Measurements from ENCODE around the gene DMBX1.

The DMBX1 gene

DNA sequence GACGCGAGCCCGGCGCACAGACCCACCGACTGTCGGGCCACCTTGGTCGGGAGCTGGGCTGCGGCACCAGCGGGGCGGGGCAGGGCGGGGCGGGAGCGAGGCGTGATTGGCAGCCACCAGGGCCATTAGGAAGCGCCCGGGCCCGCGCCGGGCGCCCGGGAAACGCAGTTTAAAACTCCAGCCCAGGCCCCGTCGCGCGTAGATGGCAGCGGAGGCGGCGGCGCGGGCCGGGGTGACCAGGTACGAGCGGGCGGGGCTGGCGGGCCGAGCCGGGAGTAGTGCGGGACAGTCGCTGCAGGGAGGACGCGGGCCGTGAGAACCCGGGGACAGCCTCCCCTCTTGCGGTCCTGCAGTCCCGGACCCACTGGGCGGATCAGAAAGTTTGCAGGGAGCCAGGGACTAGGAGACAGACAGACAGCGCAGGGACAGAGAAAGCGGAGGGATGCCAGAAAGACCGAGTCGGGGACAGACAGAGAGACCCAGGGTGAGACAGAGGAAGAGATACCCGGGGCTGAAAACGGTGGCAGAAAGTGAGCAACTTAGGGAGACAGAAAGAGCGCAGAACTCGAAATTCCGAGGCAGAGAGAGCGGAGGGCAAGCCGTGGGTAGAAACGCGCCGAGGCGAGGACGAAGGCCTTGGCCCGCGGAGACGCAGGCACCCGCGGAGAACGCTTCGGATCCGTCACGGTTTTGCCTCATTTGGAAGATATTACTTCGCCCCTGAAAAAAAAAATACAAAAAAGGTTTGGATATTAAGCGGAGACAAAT, at the start of gene DMBX1:
DMBX1 (plus strand) TSS at position 199 of the 768 bp plus-strand sequence. CDS start 17,175 bp downstream, outside the sequence.
- no peak for DNase-seq (ENCODE audit: low spot score)

DNA sequence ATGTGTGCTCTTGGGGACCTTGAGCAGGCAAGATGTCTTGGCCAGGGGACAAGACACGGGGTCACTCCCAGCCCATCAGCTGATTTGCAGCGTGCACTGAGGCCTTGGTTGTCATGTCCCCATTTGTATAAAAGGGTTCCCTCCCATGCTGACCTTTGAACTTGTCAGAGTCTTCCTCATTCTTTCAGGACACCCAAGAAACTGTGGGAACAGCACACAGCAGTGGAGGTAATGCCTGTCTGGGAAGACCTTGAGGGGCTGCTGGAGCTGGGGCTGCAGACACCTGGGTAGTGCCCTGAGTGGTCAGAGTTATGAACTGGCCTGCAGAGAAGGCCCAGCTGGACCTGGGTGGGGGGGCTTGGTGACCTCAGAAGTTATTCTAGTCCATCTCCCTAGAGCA, 49.2 kb upstream of the DMBX1 start:
- DNase-seq (ENCODE audit: low spot score): no peak

DNA sequence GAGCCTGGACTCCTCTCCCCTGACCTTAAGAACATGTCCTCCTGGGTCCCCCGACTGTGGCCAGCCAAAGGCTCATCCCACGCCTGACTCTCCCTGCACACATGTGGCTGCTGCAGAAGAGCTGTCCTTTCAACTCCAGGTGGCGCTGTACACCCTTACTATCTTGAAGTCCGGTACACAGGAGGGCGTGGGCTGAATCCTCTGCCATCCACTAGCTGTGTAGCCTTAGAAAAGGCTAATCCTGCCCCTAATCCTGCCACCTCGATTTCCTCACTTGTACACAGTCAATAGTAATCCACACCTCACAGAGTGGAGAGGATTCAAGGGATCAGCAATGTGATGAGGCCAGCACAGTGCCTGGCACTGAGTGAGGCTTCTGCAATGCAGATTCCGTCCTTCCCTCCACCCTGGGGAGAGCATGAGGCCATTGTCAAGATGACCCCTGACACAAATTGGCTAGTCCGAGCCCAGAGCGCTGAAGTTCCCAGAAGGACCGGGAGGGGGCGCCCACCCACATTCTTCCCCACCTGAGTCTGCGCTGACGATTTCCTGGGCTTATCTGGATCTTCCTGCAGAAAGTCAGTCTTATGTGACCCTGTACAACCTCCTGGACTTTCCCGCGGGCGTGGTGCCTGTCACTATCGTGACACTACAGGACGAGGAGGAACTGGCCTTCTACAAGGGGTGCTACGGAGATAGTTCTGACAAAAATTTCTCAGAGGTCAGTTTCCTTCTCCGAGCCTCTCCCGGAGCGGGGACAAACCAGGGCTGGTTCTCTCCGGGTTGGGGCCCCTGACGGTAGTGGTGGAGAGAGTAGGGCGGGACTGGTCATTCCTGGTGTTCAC, 47.1 kb upstream of the DMBX1 start:
- DNase-seq (ENCODE audit: low spot score): peak; percentile 54

DNA sequence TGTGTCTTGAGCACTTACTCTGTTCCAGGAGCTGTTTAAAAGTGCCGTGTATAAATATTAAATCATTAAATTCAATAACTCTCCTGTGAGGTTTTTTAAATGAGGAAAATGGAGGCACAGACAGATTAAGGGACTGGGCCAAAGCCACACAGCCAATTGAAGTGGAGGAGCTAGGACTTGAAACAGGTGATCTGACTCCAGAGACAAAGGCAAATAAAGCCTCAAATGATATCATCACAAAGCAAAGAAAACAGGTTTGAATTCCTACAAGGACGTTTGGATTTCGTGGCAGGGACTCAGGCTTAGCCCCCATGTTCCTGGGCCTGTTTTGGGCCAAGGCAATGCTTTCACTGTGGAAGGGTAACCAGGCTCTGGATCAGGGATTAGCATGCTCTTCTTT, 45.2 kb upstream of the DMBX1 start:
- DNase-seq (ENCODE audit: low spot score): no peak

DNA sequence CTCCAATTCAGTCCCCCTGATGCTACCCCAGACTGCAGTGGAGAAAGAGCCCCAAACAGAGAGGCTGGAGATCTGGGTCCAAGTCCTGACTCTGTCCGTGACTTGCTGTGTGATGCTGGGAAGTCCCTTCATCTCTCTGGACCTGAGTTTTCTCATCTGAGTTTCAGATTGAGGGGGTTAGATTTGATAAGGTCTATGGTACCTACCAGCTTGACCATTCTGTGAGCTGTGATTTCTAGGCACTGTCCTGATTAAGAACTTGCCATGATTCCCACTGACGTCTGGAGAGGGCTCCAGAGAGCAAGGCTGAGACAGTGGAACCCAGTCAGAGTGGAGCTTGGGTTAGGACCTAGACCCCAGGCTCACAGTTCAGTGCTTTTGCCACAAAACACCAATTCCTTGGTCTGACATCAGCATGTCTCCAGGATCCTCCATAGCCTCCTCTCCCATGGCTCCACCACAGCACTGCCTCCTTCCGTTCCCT, 43.8 kb upstream of the DMBX1 start:
- DNase-seq (ENCODE audit: low spot score): no peak

DNA sequence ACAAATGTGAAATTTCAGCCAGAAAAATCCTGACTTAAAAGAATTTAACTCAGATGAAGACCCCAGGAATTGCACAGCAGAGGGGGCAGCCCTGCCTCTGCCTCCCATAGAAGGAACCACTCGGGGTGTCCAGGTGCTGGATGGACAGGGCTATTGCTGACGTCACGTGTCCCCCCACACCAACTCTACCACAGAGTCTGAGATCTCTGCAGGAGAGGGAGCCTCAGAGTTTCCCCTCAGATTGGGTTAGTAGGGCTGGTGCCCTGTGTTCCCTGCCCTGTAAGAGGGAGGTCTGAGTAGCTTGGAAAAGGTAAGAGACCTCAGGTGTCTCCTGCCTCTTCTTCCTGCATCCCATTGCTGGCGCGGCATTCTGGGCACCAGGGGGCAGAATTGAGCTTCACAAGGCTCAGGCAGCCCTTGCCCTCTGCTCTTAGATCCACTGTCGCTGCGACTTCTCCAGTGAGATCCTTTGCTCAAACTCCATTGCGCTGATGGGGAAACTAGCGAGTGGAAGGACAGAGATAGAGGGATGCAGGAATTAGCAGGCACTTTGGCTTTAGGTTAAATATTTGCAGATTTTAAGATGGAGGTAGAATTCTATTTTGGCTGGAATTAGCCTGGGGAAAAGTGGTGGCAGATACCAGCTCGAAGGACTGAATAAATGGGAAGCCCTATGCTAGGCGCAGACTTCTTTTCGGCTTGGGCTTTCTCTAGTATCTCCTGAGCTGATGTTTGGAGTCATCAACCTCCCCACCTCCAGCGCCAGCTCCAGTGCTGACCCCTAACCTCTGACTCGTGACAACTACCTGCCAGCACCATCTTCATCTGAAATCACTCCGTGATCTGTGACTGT, 42.8 kb upstream of the DMBX1 start:
- peak; percentile 54 for DNase-seq (ENCODE audit: low spot score)

DNA sequence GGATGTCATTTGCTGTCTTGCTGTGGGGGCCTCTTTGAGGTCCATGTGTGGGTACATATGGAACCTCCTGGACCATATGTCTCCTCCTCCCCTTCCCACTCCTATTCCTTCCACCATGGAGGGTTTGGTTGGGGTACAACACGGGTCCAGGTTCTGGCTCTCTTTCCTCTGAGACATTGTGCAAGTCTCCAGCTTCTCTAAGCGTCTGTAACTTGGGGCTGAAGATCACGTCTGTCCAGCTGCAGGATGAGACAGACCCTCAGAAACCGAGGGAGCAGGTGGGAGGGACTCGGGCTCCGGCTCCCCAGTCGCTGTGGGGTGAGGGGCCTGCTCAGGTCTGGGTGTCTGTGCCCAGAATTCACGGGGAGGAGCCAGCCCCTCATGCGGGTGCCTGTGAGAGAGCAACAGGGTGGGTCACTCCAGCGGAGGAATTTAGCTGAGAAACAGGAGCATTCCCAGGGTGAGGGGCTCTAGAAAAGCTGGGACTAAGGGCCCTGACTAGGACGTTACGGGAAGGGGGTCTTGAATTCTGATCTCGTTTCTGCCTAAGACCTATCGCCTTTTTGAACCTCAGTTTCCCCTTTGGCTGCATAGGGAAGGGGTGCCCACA, 42.0 kb upstream of the DMBX1 start:
- no peak for DNase-seq (ENCODE audit: low spot score)

DNA sequence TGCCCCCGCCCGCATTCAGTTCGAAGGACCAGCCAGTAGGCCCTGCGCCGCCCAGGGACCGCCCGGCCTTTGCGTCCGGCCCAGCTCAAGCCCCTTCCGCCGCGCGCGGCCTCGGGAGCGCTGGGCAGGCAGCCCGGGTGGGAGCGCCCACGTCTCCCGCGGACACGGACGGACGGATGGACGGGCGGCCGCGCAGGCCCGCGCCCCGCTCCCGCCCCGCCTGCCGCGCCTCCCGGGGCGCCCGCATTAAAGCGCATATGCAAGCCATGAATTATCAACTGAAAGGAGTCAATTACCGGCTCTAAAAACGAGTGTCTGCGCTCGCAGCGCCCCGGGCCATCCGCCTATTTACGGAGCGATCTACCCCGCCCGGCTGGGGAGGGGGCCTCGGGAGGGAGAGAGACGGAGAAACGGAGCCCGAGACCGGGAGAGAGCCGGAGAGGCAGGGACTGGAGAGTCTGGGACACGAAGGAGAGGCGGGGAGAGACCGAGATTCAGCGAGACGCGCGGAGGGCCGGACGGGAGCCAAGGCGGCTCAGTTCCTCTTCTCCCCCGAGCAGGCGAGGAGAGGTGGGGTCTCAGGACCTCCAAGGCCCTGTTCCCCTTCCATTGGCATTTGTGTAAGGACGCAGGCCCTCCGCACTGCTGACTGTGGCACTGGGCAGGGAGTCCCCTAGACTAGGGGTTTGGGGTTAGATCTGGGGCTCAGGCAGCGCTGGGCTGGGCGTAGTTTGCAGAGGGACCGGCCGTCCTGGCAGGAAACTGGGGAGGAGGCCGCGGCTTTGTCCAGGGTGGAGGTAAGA, 41.3 kb upstream of the DMBX1 start:
- DNase-seq (ENCODE audit: low spot score): no peak

DNA sequence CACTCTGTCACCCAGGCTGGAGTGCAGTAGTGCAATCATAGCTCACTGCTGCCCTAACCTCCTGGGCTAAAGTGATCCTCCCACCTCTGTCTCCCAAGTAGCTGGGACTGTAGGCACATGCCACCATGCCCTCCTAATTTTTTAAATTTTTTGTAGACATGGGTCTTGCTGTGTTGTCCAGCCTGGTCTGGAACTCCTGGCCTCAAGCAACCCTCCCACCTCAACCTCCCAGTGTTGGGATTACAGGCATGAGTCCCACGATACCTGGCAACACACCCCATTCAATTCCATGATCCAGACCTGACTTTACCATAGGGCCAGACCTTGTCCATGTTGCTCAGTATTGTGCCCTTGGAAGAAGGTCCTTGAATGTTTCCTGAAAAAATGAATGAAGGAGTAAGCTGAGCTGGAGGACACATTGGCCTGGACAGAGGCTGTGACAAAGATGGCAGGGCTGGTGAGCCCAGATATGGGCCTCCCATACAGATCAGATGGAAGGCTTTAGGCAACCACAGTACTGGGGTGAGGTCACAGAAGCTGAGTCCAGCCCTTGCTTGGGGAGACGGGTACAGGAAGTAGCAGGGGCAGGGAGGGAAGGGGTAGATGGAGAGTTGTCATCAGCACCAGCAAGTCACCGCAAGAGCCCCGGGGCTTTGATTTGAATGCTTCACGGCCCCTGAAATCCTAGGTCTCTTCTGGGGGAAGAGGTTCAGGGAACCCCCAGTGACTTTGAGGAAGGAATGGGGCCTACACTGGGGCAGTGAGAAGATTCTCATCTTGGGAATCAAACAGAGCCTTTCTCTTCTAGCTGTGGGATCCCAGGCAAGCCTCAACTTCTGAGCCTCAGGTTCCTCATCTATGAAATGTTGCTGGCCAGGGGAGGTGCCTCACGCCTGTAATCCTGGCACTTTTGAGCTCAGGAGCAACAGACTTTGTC, 40.1 kb upstream of the DMBX1 start:
- DNase-seq (ENCODE audit: low spot score): no peak

DNA sequence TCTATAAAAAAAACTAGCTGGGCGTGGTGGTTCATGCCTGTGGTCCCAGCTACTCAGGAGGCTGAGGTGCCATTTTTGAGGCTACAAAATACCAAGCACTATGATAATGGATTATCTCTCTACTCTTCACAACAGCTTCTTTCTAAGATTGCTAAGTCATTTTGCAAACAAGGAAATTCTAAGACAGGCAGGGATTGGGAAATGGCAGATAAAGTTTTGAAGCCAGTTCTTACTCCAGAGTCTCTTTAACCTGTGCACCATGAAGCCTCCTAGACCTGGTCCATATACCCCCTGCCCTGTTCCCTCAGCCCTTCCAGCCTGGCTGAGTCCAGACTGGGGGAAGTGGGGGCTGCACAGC, 39.5 kb upstream of the DMBX1 start:
- DNase-seq (ENCODE audit: low spot score): no peak

DNA sequence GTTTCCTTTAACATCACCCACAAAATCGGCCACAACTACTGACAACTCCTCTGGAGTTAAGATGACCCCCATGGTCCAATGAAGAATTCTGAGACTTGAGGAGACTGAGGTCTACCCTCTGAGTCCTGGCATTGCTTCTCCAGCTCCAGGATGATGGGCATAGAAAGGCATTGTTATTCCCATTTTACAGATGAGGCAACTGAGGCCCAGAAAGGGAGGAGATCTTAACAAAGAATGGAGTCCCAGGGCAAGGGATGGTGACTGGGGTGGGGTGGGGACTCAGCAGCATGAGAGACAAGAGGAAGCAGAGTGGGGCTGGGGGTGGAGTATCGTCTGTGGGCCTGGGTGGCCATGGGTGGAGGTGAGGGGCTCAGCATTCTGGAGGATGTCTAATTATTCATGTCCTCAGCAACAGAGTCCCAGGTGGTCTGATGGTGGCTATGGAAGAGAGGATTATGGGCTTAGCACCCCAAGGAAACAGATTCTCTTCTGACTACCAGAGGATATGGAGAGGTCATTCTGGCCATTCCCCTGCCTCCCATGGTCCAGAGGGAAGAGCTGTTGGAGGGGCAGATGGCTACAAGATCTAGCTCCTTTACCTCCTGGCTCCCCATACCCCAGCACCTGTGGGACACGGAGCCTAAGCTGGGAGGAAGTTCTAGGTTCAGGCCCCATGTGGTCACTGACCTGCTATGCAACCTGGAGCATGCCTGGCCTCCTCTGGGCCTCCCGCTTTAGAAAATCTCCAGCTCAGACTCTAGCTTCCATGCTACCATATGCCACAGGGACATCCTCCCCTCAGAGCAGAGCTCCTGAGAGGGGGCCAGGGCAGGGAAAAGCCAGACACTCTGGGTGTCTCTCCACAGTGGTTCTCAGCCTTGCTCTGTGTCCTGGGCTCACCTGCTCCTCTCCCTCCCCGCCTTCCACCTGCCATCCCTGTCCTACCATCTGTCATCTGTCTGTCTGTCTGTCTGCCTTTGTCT, 37.4 kb upstream of the DMBX1 start:
- DNase-seq (ENCODE audit: low spot score): no peak

DNA sequence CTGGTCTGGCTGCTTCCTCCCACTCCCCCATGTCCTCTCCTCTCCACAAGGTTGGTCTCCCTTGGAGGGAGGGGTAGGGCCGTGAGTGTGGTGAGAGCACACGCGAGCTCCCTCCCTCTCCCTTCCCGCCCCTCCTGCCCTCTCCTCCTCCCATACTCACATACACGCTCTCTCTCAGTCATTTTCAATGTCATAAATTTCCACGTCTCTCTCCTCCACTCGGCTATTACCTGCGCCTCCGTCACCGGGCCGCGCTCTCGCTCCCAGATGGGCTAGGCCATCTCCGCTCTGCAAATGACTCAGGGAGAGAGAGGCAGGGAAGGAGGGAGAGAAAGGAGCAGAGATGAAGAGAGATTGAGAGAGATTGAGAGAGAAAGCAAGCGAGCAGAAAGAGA, 36.7 kb upstream of the DMBX1 start:
- DNase-seq (ENCODE audit: low spot score): no peak

DNA sequence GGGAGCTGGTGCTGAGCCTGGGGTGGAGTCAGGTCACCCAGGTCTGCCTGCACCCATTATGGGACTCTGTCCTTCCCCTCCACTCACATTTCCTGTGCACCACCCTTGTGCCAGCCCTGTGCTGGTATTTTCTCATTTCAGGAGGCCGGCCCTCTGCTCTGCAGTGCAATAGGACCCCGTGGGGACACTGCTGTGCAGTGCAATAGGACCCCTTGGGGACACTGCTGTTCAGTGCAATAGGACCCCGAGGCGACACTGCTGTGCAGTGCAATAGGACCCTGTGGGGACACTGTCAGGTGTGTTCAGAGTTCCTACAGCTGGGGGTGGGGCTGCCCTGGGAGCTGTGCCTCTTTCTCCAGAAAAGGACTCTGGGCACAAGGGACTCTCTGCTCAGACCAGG, 36.2 kb upstream of the DMBX1 start:
- DNase-seq (ENCODE audit: low spot score): no peak

DNA sequence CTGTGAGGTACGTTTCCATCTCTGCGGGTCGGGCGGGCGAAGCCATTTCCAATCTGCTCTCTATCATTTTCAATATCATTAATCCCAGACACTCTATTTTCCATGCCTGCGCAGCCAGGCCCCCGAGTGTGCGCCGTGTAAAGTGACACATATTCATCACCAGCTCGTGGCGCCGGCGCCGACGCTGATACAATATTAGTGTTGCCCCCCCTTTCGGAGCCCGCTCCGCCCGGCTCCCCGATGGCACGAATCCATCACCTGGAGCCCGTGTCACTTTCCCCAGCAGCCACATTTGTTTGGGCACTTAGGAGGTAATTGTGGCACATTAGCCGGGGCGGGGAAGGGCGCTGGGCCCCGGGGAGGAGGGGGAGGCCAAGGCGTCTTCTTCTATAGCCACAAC, 33.7 kb upstream of the DMBX1 start:
- no peak for DNase-seq (ENCODE audit: low spot score)

DNA sequence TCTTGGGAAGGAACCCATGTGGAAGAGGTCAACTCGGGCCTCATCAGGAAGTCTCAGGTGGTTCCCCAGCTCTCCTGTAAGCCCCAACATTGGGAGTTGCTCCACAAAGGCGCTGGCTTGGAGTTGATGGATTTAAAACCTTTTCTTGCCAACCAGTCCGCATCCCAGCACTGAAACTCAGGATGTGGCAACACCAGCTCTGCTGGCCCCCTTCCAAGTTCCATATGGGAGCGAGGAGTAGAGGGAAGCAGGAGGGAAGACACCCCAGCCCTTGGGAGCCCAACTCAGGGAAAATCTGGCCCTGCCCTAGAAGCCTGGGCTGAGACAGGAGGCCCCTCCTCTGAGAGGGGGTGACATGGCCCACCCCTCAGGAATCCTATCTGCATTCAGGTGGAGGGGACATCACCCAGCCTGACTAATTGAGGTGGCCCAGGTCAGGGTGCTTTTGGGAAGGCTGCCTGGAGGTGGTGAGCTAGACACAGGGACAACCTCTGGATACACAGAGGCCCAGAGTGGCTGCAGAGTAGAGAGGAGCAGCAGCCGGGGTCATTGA, 33.1 kb upstream of the DMBX1 start:
- no peak for DNase-seq (ENCODE audit: low spot score)

DNA sequence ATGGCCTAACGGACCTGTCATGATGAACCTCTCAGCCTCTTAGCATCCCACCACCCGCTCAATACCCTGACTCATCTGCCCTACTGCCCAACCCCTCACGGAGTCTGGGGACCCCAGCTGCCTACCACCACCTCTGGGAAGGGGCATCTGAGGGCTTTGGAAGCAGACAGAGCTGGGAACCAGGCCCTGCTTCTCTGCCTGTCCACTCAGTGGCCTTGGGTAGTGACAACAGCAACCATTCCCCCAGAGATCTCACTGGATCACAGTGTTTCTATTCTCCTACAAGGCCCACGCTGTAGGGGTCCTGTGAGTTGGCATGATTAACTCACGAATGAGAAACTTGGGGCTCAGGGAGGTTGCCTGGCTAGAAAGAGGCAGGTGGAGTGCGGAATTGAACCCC, 32.5 kb upstream of the DMBX1 start:
- DNase-seq (ENCODE audit: low spot score): no peak

DNA sequence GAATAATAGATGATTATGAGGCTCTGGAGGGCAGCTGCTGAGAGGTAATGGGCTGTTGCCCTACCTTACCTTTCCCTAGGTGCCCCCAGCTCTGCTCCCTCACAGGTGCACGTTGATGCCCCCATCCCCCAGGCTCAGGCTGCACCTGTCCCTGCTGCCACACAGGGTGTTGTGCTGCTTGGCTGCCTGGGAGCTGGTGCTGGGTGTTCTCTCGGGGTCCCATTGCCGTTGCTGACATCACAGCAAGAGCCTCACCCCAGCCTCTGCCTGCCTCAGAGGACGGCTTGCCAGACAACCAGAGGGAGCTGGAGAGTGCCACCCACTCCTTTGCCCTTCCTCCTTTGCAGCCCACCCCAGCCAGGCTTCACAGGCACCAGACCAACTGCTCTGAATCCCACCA, 31.4 kb upstream of the DMBX1 start:
- no peak for DNase-seq (ENCODE audit: low spot score)

DNA sequence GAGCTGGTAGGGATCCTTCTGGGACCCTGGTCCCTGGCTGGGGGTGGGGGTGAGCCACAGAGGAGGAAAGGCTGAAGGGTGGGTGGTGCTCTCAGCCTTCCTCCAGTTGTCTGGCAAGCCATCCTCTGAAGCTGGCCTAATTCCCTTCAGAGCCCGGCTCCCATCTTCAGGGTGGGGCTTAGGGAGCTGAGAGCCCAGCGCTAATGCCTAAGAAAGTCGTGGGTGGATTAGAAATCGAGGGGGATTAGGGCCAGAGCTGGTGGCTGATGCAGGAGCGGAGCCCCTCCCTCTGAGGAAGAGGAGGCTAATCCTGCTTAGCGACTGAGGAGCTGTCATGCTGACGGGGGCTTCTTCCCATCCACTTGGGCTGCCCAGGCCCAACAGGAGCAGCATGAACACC, 30.8 kb upstream of the DMBX1 start:
- no peak for DNase-seq (ENCODE audit: low spot score)
